Spleen (tissue), 11 donors: Measurements from ENCODE around the gene ASCC3. TPM values are rescaled to one million over a fixed set of nuclear protein-coding genes. Genes with fewer than 3 reads are reported as not detected.

Source experiments
- DNase-seq: peaks from one replicate; pipeline ENCODE4 v3.0.0-alpha.2; 2020
- H3K27ac ChIP-seq, 8 donors: fragments of 200-600 bp; sonication (generic) in 7 of 8; 1 replicate in 4 of 8; 2 replicates in 4 of 8; pipeline versions ENCODE4 v1.5.0 to v1.8.0; 2016 to 2021; ENCODE audit warnings: inconsistent platforms in 4 of 8, mild to moderate bottlenecking in 4 of 8, moderate library complexity in 1 of 8
- H3K27me3 ChIP-seq, 7 donors: fragments of 200-600 bp; sonication (generic) in 6 of 7; replicated peaks in 1 of 7; 1 replicate in 4 of 7; 2 replicates in 3 of 7; pipeline versions ENCODE4 v1.5.0 to v1.8.0; 2016 to 2021; ENCODE audit warnings: inconsistent platforms in 3 of 7, mild to moderate bottlenecking in 1 of 7
- H3K36me3 ChIP-seq, 6 donors: fragments of 200-600 bp; sonication (generic) in 5 of 6; 1 replicate in 4 of 6; 2 replicates in 2 of 6; pipeline versions ENCODE4 v1.5.0 to v1.8.0; 2016 to 2021; ENCODE audit warnings: inconsistent platforms in 2 of 6
- H3K4me1 ChIP-seq, 6 donors: fragments of 200-600 bp; sonication (generic) in 5 of 6; 1 replicate in 3 of 6; 2 replicates in 3 of 6; pipeline versions ENCODE4 v1.5.0 to v1.8.0; 2016 to 2021; ENCODE audit warnings: inconsistent platforms in 3 of 6
- H3K4me3 ChIP-seq, 8 donors: fragments of 200-600 bp; sonication (generic) in 7 of 8; 1 replicate in 4 of 8; 2 replicates in 4 of 8; pipeline versions ENCODE4 v1.5.0 to v1.8.0; 2016 to 2021; ENCODE audit warnings: inconsistent platforms in 4 of 8, mild to moderate bottlenecking in 4 of 8, moderate library complexity in 2 of 8
- H3K9me3 ChIP-seq, 8 donors: fragments of 200-600 bp; sonication (generic) in 7 of 8; 1 replicate in 4 of 8; 2 replicates in 4 of 8; pipeline versions ENCODE4 v1.5.0 to v1.8.0; 2016 to 2021; ENCODE audit warnings: inconsistent platforms in 4 of 8
- CTCF ChIP-seq, 11 experiments: fragments of 200-600 bp in 7 of 11; fragments of 450-650 bp in 4 of 11; sonication (generic) in 4 of 11; IDR thresholded peaks in 8 of 11; conservative IDR thresholded peaks in 3 of 11; 1 replicate in 7 of 11; 2 replicates in 4 of 11; pipeline versions ENCODE4 v1.4.0 to v1.8.0; 2016 to 2021; ENCODE audit warnings: antibody characterized with exemption in 11 of 11, inconsistent platforms in 4 of 11, mild to moderate bottlenecking in 1 of 11
- POLR2A ChIP-seq, 3 donors: fragments of 450-650 bp; IDR thresholded peaks; one replicate each; pipeline ENCODE4 v1.5.1; 2017; ENCODE audit warnings: antibody characterized with exemption in 3 of 3, mild to moderate bottlenecking in 1 of 3
- POLR2AphosphoS5 ChIP-seq, 3 donors: sonication (generic); formaldehyde crosslinking; IDR thresholded peaks; one replicate each; pipeline ENCODE4 v1.5.1; 2017; ENCODE audit warnings: antibody characterized with exemption in 3 of 3
- WGBS, 5 donors: extraction: QIAGEN DNeasy Blood & Tissue Kit in 3 of 5; methylation state at CpG; one replicate each; pipeline versions ENCODE4 v1.1.5 to v1.1.7; 2013 to 2018; 5-methylcytosine and 5-hydroxymethylcytosine counted together
- intact Hi-C: fragments of 100-400 bp; cut with DNase I; formaldehyde crosslinking; loops from one replicate; pipeline ENCODE4 v1.15.0; 2023; ENCODE audit warnings: low total_unique reads
- polyA plus RNA-seq, 3 donors: library from polyadenylated mRNA; stranded (reverse); fragments of 200-250 nt; gene quantifications; one replicate each; pipeline ENCODE4 v1.2.1, GENCODE V29; 2013
- total RNA-seq, 7 donors: library from RNA; depleted of rRNA in 3 of 7; stranded (reverse); fragments of >200 nt in 3 of 7; fragmentation: NEBNext Ultra II Directional in 4 of 7; extraction: Animal tissue kit (Norgen Biotek cat#: 25700) in 4 of 7; gene quantifications; one replicate each; pipeline versions ENCODE4 v1.1.0 to v1.2.1, GENCODE V29; 2016 to 2021
- donor health status: healthy with polysubstance abuse.
- donor health status: DM: no; HTN: no; CAD: no; lungs with moderate emphysema.
- donor health status: DM: no; HTN: no; CAD: no.
- donor health status: Bipolar disorder and iron deficiency.
- donor health status: healthy.
- donor health status: DM: no; HTN: no; CAD: no.
- donor health status: DM: yes; HTN: yes; CAD: no.

ASCC3 gene
- total and polyA plus RNA-seq, 10 donors: 7.9 to 52.4 (median 40.8) TPM

GRCh38 chr6:100924534-100925227 lies 43.6 kb upstream of the ASCC3 start:
- H3K9me3 ChIP-seq: no peaks in the 10 kb centered on the region
- 80 to 93% (median 84%) methylated on average over 9 of the region's 9 CpGs for WGBS, 5 donors
- intact Hi-C loops: no loop called here
- no peak for DNase-seq
- TF ChIP-seq CTCF (IDR thresholded peaks at IDR 0.05 in 8 of 11, conservative IDR thresholded peaks at IDR 0.05 in 3 of 11) (no peak), POLR2A (IDR thresholded peaks at IDR 0.05) (no peak), POLR2AphosphoS5 (IDR thresholded peaks at IDR 0.05) (no peak)
- no peak overlapping the region for H3K27ac ChIP-seq
- H3K4me3 ChIP-seq: no peak overlapping the region
- no peaks in the 10 kb centered on the region for H3K36me3 ChIP-seq
- H3K4me1 ChIP-seq: no peaks in the 10 kb centered on the region
- H3K27me3 ChIP-seq: no peaks in the 10 kb centered on the region

GRCh38 chr6:100923481-100924165 lies 42.5 kb upstream of the ASCC3 start:
- no peak for DNase-seq
- Histone ChIP-seq H3K4me3 (no peak overlapping the region), H3K27me3 (no peaks in the 10 kb centered on the region), H3K4me1 (no peaks in the 10 kb centered on the region), H3K36me3 (no peaks in the 10 kb centered on the region), H3K9me3 (no peaks in the 10 kb centered on the region), H3K27ac (no peak overlapping the region)
- TF ChIP-seq POLR2A (IDR thresholded peaks at IDR 0.05) (no peak), CTCF (IDR thresholded peaks at IDR 0.05 in 8 of 11, conservative IDR thresholded peaks at IDR 0.05 in 3 of 11) (no peak), POLR2AphosphoS5 (IDR thresholded peaks at IDR 0.05) (no peak)
- intact Hi-C loops: no loop called here
- WGBS, 5 donors: 73 to 83% (median 76%) methylated on average over 3 of the region's 3 CpGs

- TF ChIP-seq POLR2A (IDR thresholded peaks at IDR 0.05): no peak
- no peak for TF ChIP-seq POLR2AphosphoS5 (IDR thresholded peaks at IDR 0.05)
- TF ChIP-seq CTCF (IDR thresholded peaks at IDR 0.05 in 8 of 11, conservative IDR thresholded peaks at IDR 0.05 in 3 of 11): no peak
- Histone ChIP-seq H3K4me3 (no peak overlapping the region), H3K27ac (no peak overlapping the region), H3K27me3 (no peaks in the 10 kb centered on the region), H3K4me1 (no peaks in the 10 kb centered on the region), H3K9me3 (no peaks in the 10 kb centered on the region), H3K36me3 (no peaks in the 10 kb centered on the region)
- intact Hi-C loops: no loop called here
- 85 to 93% (median 85%) methylated on average over 2 of the region's 2 CpGs for WGBS, 5 donors
- DNase-seq: no peak
Observed at GRCh38 chr6:100920028-100920605, 39.0 kb upstream of the ASCC3 start.

GRCh38 chr6:100918152-100918551 lies 37.0 kb upstream of the ASCC3 start:
- Histone ChIP-seq H3K36me3 (no peaks in the 10 kb centered on the region), H3K9me3 (no peaks in the 10 kb centered on the region), H3K27ac (no peak overlapping the region), H3K4me3 (no peak overlapping the region), H3K4me1 (no peaks in the 10 kb centered on the region), H3K27me3 (peaks cover 0 to 8% (median 0%) of the 10 kb centered on the region in 7 donors)
- TF ChIP-seq POLR2AphosphoS5 (IDR thresholded peaks at IDR 0.05): no peak
- no peak for TF ChIP-seq CTCF (IDR thresholded peaks at IDR 0.05 in 8 of 11, conservative IDR thresholded peaks at IDR 0.05 in 3 of 11)
- TF ChIP-seq POLR2A (IDR thresholded peaks at IDR 0.05): no peak
- intact Hi-C loops: no loop called here
- no peak for DNase-seq
